PC-9 (cell line): ENCODE data around the gene ARHGAP18. TPM values are rescaled to one million over a fixed set of nuclear protein-coding genes. Genes with fewer than 3 reads are reported as not detected.

Experiments
- BruUV-seq: library from RNA; stranded (reverse); fragments of 400-500 nt; replicated peaks from 2 replicates; lab custom pipeline; 2021; lab: Mats Ljungman, UMichigan
- CTCF ChIA-PET: fragments of 300-600 bp; sonication (Branson Sonifier 250); formaldehyde crosslinking; loops from one replicate; lab custom pipeline; 2022; ENCODE audit warnings: antibody characterized with exemption; lab: Charles Lee
- POLR2A ChIA-PET: fragments of 300-600 bp; sonication (Branson Sonifier 250); formaldehyde crosslinking; loops from one replicate; lab custom pipeline; 2022; ENCODE audit warnings: antibody characterized with exemption; ENCODE audit not compliant: unreplicated experiment; lab: Charles Lee
- DNase-seq, 2 experiments: peaks; one replicate each; pipeline versions ENCODE4 v3.0.0 to v3.0.0-alpha.2; 2015 to 2022; ENCODE audit warnings: mixed read lengths in 1 of 2
- H2AFZ ChIP-seq: fragments of 200-600 bp; sonication (generic); 2 replicates; pipeline ENCODE4 v1.8.1; 2017; ENCODE audit warnings: antibody characterized with exemption
- H3F3A ChIP-seq: fragments of 200-600 bp; sonication (generic); 2 replicates; pipeline ENCODE4 v1.8.1; 2017; ENCODE audit warnings: antibody characterized with exemption, mild to moderate bottlenecking, low read depth; ENCODE audit not compliant: insufficient read depth
- H3K27ac ChIP-seq: fragments of 200-600 bp; sonication (generic); 2 replicates; pipeline ENCODE4 v1.6.1; 2016; ENCODE audit warnings: mixed run types
- H3K27me3 ChIP-seq: fragments of 200-600 bp; sonication (generic); 2 replicates; pipeline ENCODE4 v1.6.1; 2016; ENCODE audit warnings: low read depth, mixed run types; ENCODE audit not compliant: insufficient read depth
- H3K36me3 ChIP-seq: fragments of 200-600 bp; sonication (generic); 2 replicates; pipeline ENCODE4 v1.6.1; 2016; ENCODE audit warnings: low read depth, mixed run types
- H3K4me1 ChIP-seq: fragments of 200-600 bp; sonication (generic); replicated peaks from 2 replicates; pipeline ENCODE4 v1.6.1; 2016; ENCODE audit warnings: mixed run types; ENCODE audit not compliant: insufficient read depth
- H3K4me2 ChIP-seq: fragments of 200-600 bp; sonication (generic); 2 replicates; pipeline ENCODE4 v1.6.1; 2017; ENCODE audit warnings: mixed run types
- H3K4me3 ChIP-seq: fragments of 200-600 bp; sonication (generic); 2 replicates; pipeline ENCODE4 v1.6.1; 2016; ENCODE audit warnings: mixed run types
- H3K79me2 ChIP-seq: fragments of 200-600 bp; sonication (generic); 2 replicates; pipeline ENCODE4 v1.6.1; 2017; ENCODE audit warnings: low read depth, mixed run types
- H3K9me2 ChIP-seq: fragments of 200-600 bp; sonication (generic); 2 replicates; pipeline ENCODE4 v1.8.1; 2017; ENCODE audit warnings: mild to moderate bottlenecking; ENCODE audit not compliant: insufficient read depth
- H3K9me3 ChIP-seq: fragments of 200-600 bp; sonication (generic); 2 replicates; pipeline ENCODE4 v1.8.1; 2016; ENCODE audit warnings: low read depth; ENCODE audit not compliant: insufficient read depth
- H4K20me1 ChIP-seq: fragments of 200-600 bp; sonication (generic); 2 replicates; pipeline ENCODE4 v1.8.1; 2017; ENCODE audit not compliant: insufficient read depth
- EZH2 ChIP-seq: fragments of 200-600 bp; sonication (generic); IDR thresholded peaks from 2 replicates; pipeline ENCODE4 v1.8.0; 2017; ENCODE audit warnings: antibody characterized with exemption, low read depth
- intact Hi-C: fragments of 100-400 bp; cut with micrococcal nuclease; formaldehyde crosslinking; loops from one replicate; pipeline ENCODE4 v1.10.0; 2022; ENCODE audit not compliant: unreplicated experiment
- total RNA-seq: library from RNA; stranded (reverse); gene quantifications from 2 replicates; pipeline ENCODE4 v1.2.3, GENCODE V29; 2021
- TF ChIP-seq, protein P1 (sequence below): fragments of 200-600 bp; sonication (generic); conservative IDR thresholded peaks from 2 replicates; pipeline ENCODE4 v1.6.1; 2017; ENCODE audit warnings: mixed run types, antibody characterized with exemption, mild to moderate bottlenecking, moderate library complexity

Gene ARHGAP18
- total RNA-seq, 1 experiment from 2014 or later, result 15.0 TPM

DNA sequence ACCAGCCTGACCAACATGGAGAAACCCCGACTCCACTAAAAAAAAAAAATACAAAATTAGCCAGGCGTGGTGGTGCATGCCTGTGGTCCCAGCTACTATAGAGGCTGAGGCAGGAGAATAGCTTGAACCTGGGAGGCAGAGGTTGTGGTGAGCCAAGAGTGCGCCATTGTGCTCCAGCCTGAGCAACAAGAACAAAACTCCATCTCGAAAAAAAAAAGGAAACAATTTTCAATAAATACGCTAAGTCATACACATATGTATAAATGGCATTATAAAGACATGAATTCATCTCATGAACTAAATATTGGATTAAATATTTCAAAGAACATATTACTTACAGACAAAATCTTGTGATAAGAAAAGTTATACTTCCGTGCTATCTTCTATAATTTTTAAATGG lies 2.9 kb downstream of the ARHGAP18 start:
- no peak for TF ChIP-seq EZH2
- TF ChIP-seq, protein P1, sequence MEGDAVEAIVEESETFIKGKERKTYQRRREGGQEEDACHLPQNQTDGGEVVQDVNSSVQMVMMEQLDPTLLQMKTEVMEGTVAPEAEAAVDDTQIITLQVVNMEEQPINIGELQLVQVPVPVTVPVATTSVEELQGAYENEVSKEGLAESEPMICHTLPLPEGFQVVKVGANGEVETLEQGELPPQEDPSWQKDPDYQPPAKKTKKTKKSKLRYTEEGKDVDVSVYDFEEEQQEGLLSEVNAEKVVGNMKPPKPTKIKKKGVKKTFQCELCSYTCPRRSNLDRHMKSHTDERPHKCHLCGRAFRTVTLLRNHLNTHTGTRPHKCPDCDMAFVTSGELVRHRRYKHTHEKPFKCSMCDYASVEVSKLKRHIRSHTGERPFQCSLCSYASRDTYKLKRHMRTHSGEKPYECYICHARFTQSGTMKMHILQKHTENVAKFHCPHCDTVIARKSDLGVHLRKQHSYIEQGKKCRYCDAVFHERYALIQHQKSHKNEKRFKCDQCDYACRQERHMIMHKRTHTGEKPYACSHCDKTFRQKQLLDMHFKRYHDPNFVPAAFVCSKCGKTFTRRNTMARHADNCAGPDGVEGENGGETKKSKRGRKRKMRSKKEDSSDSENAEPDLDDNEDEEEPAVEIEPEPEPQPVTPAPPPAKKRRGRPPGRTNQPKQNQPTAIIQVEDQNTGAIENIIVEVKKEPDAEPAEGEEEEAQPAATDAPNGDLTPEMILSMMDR, result no peak
- BruUV-seq, result no TSS peak
- CTCF ChIA-PET, result interaction anchor here (0.7 kb wide), 1 partner anchor 203 kb away, joined by 6 read pairs; no protein-coding TSS in a partner anchor
- DNase-seq, result no peak
- no peaks in the 10 kb centered on the region for H3K9me3 ChIP-seq
- no peak overlapping the region for H3K27ac ChIP-seq
- no peak overlapping the region for H3K4me2 ChIP-seq
- no peak overlapping the region for H3K4me3 ChIP-seq
- H3K79me2 ChIP-seq, result no peaks in the 10 kb centered on the region
- POLR2A ChIA-PET, result interaction anchor here (0.6 kb wide), 1 partner anchor 102 kb away, joined by 4 read pairs; no protein-coding TSS in a partner anchor
- H4K20me1 ChIP-seq, result no peaks in the 10 kb centered on the region
- peaks cover 27% of the 10 kb centered on the region for H3K4me1 ChIP-seq
- peaks cover 12% of the 10 kb centered on the region; the same call in 1 of the 2 replicates for H3F3A ChIP-seq
- no peaks in the 10 kb centered on the region for H3K27me3 ChIP-seq
- no peaks in the 10 kb centered on the region for H3K36me3 ChIP-seq
- no peak overlapping the region for H2AFZ ChIP-seq
- no peaks in the 10 kb centered on the region for H3K9me2 ChIP-seq
- intact Hi-C loops, result no loop called here

DNA sequence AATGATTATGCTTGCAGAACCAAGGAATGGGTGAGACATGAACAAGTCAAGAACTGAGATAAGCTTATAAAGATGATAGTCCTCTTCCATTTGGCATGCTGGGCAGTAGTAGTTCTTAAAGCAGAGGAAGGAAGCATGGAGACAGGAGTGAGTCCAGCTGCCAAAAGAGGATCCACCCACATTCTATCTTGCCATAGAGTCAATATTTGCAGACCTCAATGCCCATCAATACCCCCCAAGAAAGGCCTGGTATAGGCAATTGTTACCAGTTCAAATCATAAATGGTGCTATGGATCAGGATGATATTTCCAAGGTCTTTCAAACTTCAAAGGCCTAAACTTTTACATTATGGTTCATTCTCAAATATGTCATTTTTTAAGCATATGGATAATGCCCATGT lies 4.8 kb downstream of the ARHGAP18 start:
- Histone ChIP-seq H3K27ac (no peak overlapping the region), H3K4me3 (no peak overlapping the region), H3K9me2 (no peaks in the 10 kb centered on the region), H3K4me1 (peaks cover 19% of the 10 kb centered on the region), H2AFZ (no peak overlapping the region), H3K9me3 (no peaks in the 10 kb centered on the region), H3K79me2 (no peaks in the 10 kb centered on the region), H3K27me3 (no peaks in the 10 kb centered on the region), H3K4me2 (no peak overlapping the region), H3K36me3 (no peaks in the 10 kb centered on the region), H3F3A (peaks cover 7% of the 10 kb centered on the region; the same call in 1 of the 2 replicates), H4K20me1 (no peaks in the 10 kb centered on the region)
- intact Hi-C loops, result no loop called here
- no peak for TF ChIP-seq EZH2
- TF ChIP-seq, protein P1, result no peak
- no peak for DNase-seq
- ChIA-PET CTCF (no interaction called here), POLR2A (no interaction called here)
- BruUV-seq, result no TSS peak

DNA sequence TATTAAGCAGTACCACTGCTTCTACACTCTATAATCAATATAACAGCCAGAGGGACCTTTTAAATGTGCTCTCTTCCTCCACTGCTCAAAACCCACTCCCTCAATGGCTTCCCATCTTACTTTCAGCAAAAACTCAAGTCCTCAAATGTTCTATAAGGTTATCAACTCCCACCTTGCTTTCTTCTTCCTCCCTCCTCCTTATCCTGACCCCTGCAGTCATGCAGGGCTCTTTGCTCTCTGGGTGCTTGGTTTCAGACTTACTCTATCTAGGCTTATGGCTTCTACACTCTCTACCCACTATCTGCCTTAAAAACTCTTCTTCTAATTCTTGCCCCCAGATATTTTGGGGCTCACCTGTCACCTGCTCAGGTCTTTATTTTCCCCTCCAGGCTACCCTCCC lies 5.3 kb downstream of the ARHGAP18 start:
- Histone ChIP-seq H4K20me1 (no peaks in the 10 kb centered on the region), H3K27ac (no peak overlapping the region), H3F3A (peaks cover 4% of the 10 kb centered on the region; the same call in 1 of the 2 replicates), H3K4me2 (no peak overlapping the region), H3K9me2 (no peaks in the 10 kb centered on the region), H2AFZ (no peak overlapping the region), H3K9me3 (no peaks in the 10 kb centered on the region), H3K4me1 (peaks cover 19% of the 10 kb centered on the region), H3K27me3 (no peaks in the 10 kb centered on the region), H3K4me3 (no peak overlapping the region), H3K79me2 (no peaks in the 10 kb centered on the region), H3K36me3 (no peaks in the 10 kb centered on the region)
- no TSS peak for BruUV-seq
- DNase-seq, result no peak
- CTCF ChIA-PET, result no interaction called here
- no peak for TF ChIP-seq EZH2
- TF ChIP-seq, protein P1, result no peak
- POLR2A ChIA-PET, result no interaction called here
- intact Hi-C loops, result no loop called here
